WTC11 (cell line): ENCODE measurements around the gene SIGLEC11. TPM values are rescaled to one million over a fixed set of nuclear protein-coding genes. Genes with fewer than 3 reads are reported as not detected.
"Not testable (repeated sequence)": the region's sequence is repeated elsewhere in the genome, so short reads cannot be mapped to it uniquely, and the experiment has no call there.

Experiments used
- ATAC-seq: fragments of 200-7000 bp; cut with Tn5 transposase; 2 replicates; pipeline ENCODE4 v1.10.0; 2021; ENCODE audit warnings: mild to moderate bottlenecking, moderate library complexity
- CTCF ChIA-PET: fragments of 300-600 bp; sonication (Branson Sonifier 250); formaldehyde crosslinking; loops from one replicate; lab custom pipeline; 2021; ENCODE audit warnings: antibody characterized with exemption; lab: Charles Lee
- POLR2A ChIA-PET: fragments of 350-600 bp; sonication (Branson Sonifier 250); formaldehyde crosslinking; loops from one replicate; lab custom pipeline; 2021; ENCODE audit warnings: antibody characterized with exemption; lab: Charles Lee
- DNase-seq: peaks from one replicate; pipeline ENCODE4 v3.0.0; 2021; ENCODE audit warnings: low spot score
- H3K27ac Mint-ChIP-seq: 2 replicates; pipeline ENCODE4 v1.8.0; 2021; ENCODE audit warnings: mixed read lengths
- H3K27me3 Mint-ChIP-seq: 2 replicates; pipeline ENCODE4 v1.8.0; 2021; ENCODE audit warnings: low read depth, mild to moderate bottlenecking, moderate library complexity, mixed read lengths
- H3K36me3 Mint-ChIP-seq: 2 replicates; pipeline ENCODE4 v1.8.0; 2021; ENCODE audit warnings: mixed read lengths
- H3K4me1 Mint-ChIP-seq: 2 replicates; pipeline ENCODE4 v1.8.0; 2022; ENCODE audit warnings: mixed read lengths
- H3K4me3 Mint-ChIP-seq: 2 replicates; pipeline ENCODE4 v1.8.0; 2021; ENCODE audit warnings: mild to moderate bottlenecking, moderate library complexity, mixed read lengths
- H3K9me3 Mint-ChIP-seq: 2 replicates; pipeline ENCODE4 v1.8.0; 2021; ENCODE audit warnings: mixed read lengths
- CBFB ChIP-seq: sonication (generic); formaldehyde crosslinking; IDR thresholded peaks from 2 replicates; pipeline ENCODE4 v1.8.1; 2022; ENCODE audit warnings: mild to moderate bottlenecking, low read depth, missing genetic modification reagents
- CREM ChIP-seq: sonication (generic); formaldehyde crosslinking; IDR thresholded peaks from 2 replicates; pipeline ENCODE4 v1.8.1; 2022; ENCODE audit warnings: mild to moderate bottlenecking, missing genetic modification reagents, moderate library complexity
- ESRRA ChIP-seq: sonication (generic); formaldehyde crosslinking; IDR thresholded peaks from 2 replicates; pipeline ENCODE4 v1.8.1; 2022; ENCODE audit warnings: mild to moderate bottlenecking, missing genetic modification reagents, borderline replicate concordance
- GRHL2 ChIP-seq: fragments of 250-450 bp; sonication (Bioruptor Pico); IDR thresholded peaks from 2 replicates; pipeline ENCODE4 v1.8.0; 2022; ENCODE audit warnings: mild to moderate bottlenecking, moderate library complexity; ENCODE audit not compliant: insufficient replicate concordance, severe bottlenecking
- GTF2I ChIP-seq: fragments of 250-450 bp; sonication (Bioruptor Pico); conservative IDR thresholded peaks from 2 replicates; pipeline ENCODE4 v1.4.0; 2021; ENCODE audit warnings: mild to moderate bottlenecking
- HMGA2 ChIP-seq: fragments of 250-450 bp; sonication (Bioruptor Pico); IDR thresholded peaks from 2 replicates; pipeline ENCODE4 v1.4.0; 2021; ENCODE audit warnings: mild to moderate bottlenecking, moderate library complexity
- JUN ChIP-seq: sonication (generic); formaldehyde crosslinking; IDR thresholded peaks from 2 replicates; pipeline ENCODE4 v1.8.0; 2023; ENCODE audit warnings: mild to moderate bottlenecking, missing genetic modification reagents
- NFYB ChIP-seq: sonication (generic); formaldehyde crosslinking; conservative IDR thresholded peaks from 2 replicates; pipeline ENCODE4 v1.8.0; 2022; ENCODE audit warnings: low read depth, missing genetic modification reagents
- NR2C2 ChIP-seq: sonication (generic); formaldehyde crosslinking; IDR thresholded peaks from 2 replicates; pipeline ENCODE4 v1.8.0; 2022; ENCODE audit warnings: mild to moderate bottlenecking, missing genetic modification reagents
- SMAD3 ChIP-seq: sonication (generic); formaldehyde crosslinking; IDR thresholded peaks from 2 replicates; pipeline ENCODE4 v1.8.0; 2022; ENCODE audit warnings: missing genetic modification reagents, mild to moderate bottlenecking, borderline replicate concordance
- TEAD4 ChIP-seq: sonication (generic); formaldehyde crosslinking; IDR thresholded peaks from 2 replicates; pipeline ENCODE4 v1.8.0; 2022; ENCODE audit warnings: mild to moderate bottlenecking, missing genetic modification reagents
- ZBTB21 ChIP-seq: sonication (generic); formaldehyde crosslinking; IDR thresholded peaks from 2 replicates; pipeline ENCODE4 v1.8.1; 2023; ENCODE audit warnings: mild to moderate bottlenecking, missing genetic modification reagents, borderline replicate concordance
- ZNF219 ChIP-seq: sonication (generic); formaldehyde crosslinking; IDR thresholded peaks from 2 replicates; pipeline ENCODE4 v1.8.0; 2023; ENCODE audit warnings: missing genetic modification reagents, mild to moderate bottlenecking, borderline replicate concordance
- ZNF396 ChIP-seq: fragments of 250-450 bp; sonication (Bioruptor Pico); IDR thresholded peaks from 2 replicates; pipeline ENCODE4 v1.8.0; 2021; ENCODE audit warnings: mild to moderate bottlenecking, moderate library complexity, borderline replicate concordance
- total RNA-seq: library from RNA; stranded (reverse); gene quantifications from 3 replicates; pipeline ENCODE4 v1.2.3, GENCODE V29; 2021
- TF ChIP-seq, protein P1 (sequence below): fragments of 200-600 bp; IDR thresholded peaks from 2 replicates; pipeline ENCODE4 v1.8.0; 2022; ENCODE audit warnings: antibody characterized with exemption
- TF ChIP-seq, protein P2 (sequence below): sonication (generic); formaldehyde crosslinking; IDR thresholded peaks from 2 replicates; pipeline ENCODE4 v1.8.1; 2023; ENCODE audit warnings: mild to moderate bottlenecking, moderate library complexity, missing genetic modification reagents
- TF ChIP-seq, protein P3 (sequence below): sonication (generic); formaldehyde crosslinking; IDR thresholded peaks from 2 replicates; pipeline ENCODE4 v1.8.1; 2022; ENCODE audit warnings: low read depth, mild to moderate bottlenecking, moderate library complexity, missing genetic modification reagents, borderline replicate concordance
- TF ChIP-seq, protein P4 (sequence below): fragments of 250-450 bp; sonication (Bioruptor Pico); IDR thresholded peaks from 2 replicates; pipeline ENCODE4 v1.9.0; 2021; ENCODE audit warnings: moderate library complexity, mild to moderate bottlenecking, inconsistent platforms, borderline replicate concordance
- TF ChIP-seq, protein P5 (sequence below): fragments of 250-450 bp; sonication (Bioruptor Pico); IDR thresholded peaks from 2 replicates; pipeline ENCODE4 v1.9.0; 2021; ENCODE audit warnings: mild to moderate bottlenecking

Gene SIGLEC11
- total RNA-seq, 1 experiment from 2014 or later: not detected

DNA sequence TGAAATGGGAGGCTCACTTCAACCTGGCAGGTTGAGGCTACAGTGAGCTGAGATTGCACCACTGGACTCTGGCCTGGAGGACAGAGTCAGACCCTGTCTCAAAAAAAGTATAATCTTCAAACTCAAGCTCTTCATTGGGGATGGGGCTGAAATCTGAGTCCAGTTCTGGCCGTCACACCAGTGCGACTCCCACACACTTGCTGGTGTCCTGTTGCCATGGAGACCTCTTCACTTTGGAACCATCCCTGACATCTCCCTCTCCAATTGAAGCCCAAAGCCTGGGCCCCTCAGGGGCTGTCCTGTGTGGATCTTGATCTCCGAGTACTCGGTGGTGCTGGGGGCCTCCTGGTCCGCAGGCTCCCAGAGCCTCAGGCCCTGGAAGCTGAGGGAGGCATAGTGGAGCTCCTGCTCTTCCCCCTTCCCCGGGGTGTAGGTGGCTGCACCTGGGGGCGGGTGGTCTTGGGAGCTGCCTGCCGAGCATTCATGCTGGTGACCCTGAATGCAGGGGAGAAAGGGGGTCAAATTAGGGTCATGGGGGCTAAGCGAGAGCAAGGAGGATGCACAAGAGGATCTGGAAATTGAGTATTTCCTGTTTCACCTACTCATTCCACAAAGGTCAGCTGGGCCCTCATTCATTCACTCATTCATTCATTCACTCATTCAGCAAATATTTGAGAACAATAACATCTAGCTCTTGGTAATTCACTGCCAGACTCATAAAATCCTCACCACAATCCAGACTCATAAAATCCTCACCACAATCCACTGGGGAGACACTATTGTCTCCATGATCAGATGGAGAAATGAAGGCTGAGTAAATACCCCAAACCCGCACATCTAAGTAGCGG, 11.0 kb downstream of the SIGLEC11 start (continued):
- TF ChIP-seq, protein P1, sequence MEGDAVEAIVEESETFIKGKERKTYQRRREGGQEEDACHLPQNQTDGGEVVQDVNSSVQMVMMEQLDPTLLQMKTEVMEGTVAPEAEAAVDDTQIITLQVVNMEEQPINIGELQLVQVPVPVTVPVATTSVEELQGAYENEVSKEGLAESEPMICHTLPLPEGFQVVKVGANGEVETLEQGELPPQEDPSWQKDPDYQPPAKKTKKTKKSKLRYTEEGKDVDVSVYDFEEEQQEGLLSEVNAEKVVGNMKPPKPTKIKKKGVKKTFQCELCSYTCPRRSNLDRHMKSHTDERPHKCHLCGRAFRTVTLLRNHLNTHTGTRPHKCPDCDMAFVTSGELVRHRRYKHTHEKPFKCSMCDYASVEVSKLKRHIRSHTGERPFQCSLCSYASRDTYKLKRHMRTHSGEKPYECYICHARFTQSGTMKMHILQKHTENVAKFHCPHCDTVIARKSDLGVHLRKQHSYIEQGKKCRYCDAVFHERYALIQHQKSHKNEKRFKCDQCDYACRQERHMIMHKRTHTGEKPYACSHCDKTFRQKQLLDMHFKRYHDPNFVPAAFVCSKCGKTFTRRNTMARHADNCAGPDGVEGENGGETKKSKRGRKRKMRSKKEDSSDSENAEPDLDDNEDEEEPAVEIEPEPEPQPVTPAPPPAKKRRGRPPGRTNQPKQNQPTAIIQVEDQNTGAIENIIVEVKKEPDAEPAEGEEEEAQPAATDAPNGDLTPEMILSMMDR: no peak
- TF ChIP-seq HMGA2 (no peak), CREM (no peak), NR2C2 (CRISPR knock-in tag) (no peak), ESRRA (CRISPR knock-in tag) (no peak), SMAD3 (CRISPR knock-in tag) (no peak)

DNA sequence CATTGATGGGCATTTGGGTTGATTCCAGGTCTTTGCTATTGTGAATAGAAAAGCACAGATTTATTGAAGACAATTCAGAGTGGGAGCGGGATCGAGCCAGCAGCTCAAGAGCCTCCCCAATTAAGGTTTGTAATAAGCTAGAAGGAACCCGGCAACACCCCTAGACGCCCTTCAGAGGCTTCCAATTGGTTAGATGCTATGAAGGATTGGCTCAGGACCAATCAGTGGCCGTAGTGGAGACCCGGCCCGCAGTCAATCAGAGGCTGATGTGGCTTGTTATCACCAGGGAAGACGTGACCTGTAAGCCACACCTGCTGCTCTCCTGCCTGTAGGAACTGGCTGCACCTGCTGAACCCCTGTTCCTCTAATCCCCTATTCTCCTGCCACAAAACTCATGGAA, 14.6 kb downstream of the SIGLEC11 start:
- CTCF ChIA-PET: interaction anchor here (0.5 to 0.8 kb wide), 3 partner anchors 9 to 1757 kb away, joined by 3 to 4 read pairs (median 4); no protein-coding TSS in a partner anchor

DNA sequence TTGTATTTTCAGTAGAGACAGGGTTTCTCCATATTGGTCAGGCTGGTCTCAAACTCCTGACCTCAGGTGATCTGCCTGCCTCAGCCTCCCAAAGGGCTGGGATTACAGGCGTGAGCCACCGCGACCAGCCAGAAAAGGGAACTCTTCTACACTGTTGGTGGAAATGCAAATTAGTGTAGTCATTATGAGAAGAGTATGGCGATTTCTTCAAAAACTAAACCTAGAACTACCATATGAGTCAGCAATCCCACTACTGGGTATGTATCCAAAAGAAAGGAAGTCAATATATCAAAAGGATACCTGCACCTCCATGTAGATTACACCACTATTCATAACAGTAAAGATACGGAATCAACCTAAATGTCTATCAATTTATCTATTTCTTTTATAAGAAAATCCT, 16.4 kb downstream of the SIGLEC11 start:
- POLR2A ChIA-PET, DNase-seq, H3K9me3 Mint-ChIP-seq, H3K4me3 Mint-ChIP-seq, H3K36me3 Mint-ChIP-seq, H3K27me3 Mint-ChIP-seq, CTCF ChIA-PET, H3K27ac Mint-ChIP-seq, H3K4me1 Mint-ChIP-seq, ATAC-seq: not testable (repeated sequence)

More for the DNA sequence above, 14.6 kb downstream of the SIGLEC11 start:
- DNase-seq (no peak), ATAC-seq (peak; percentile 72)
- Mint-ChIP-seq H3K36me3 (no peaks in the 10 kb centered on the region), H3K4me1 (no peaks in the 10 kb centered on the region), H3K9me3 (peaks cover 3% of the 10 kb centered on the region; the same call in 1 of the 2 replicates), H3K27me3 (no peaks in the 10 kb centered on the region; the same call in 1 of the 2 replicates), H3K27ac (no peak overlapping the region)
- TF ChIP-seq NFYB (peak; percentile 66), GRHL2 (CRISPR knock-in tag) (no peak), ESRRA (CRISPR knock-in tag) (no peak)
- TF ChIP-seq, protein P2, sequence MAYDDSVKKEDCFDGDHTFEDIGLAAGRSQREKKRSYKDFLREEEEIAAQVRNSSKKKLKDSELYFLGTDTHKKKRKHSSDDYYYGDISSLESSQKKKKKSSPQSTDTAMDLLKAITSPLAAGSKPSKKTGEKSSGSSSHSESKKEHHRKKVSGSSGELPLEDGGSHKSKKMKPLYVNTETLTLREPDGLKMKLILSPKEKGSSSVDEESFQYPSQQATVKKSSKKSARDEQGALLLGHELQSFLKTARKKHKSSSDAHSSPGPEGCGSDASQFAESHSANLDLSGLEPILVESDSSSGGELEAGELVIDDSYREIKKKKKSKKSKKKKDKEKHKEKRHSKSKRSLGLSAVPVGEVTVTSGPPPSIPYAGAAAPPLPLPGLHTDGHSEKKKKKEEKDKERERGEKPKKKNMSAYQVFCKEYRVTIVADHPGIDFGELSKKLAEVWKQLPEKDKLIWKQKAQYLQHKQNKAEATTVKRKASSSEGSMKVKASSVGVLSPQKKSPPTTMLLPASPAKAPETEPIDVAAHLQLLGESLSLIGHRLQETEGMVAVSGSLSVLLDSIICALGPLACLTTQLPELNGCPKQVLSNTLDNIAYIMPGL: no peak
- TF ChIP-seq, all 79 proteins: peak for 1
- no peak overlapping the region for H3K4me3 Mint-ChIP-seq
- POLR2A ChIA-PET: no interaction called here

DNA sequence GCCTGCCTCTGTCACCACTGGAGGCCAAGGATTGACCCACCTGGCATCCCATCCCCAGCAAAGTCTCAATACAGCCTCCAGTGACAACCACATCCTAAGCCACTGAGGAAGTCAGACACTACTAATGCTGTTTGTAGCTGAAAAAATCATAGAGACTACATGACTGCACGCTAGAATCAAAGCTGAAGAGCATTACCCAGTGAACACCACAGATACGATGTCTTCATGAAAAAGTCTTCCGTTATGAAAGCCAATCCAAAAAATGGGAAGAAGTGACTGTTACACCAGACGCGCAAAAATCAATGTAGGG, 20.5 kb downstream of the SIGLEC11 start:
- DNase-seq (no peak), ATAC-seq (no peak)
- Mint-ChIP-seq H3K36me3 (no peaks in the 10 kb centered on the region), H3K9me3 (peaks cover 2% of the 10 kb centered on the region; the same call in 1 of the 2 replicates), H3K4me1 (no peaks in the 10 kb centered on the region), H3K27me3 (no peaks in the 10 kb centered on the region; the same call in none of the 2 replicates), H3K4me3 (no peak overlapping the region), H3K27ac (no peak overlapping the region)
- ChIA-PET CTCF (no interaction called here), POLR2A (no interaction called here)
- no peak for TF ChIP-seq ZNF396 (CRISPR knock-in tag)
- TF ChIP-seq GTF2I (CRISPR knock-in tag): no peak
- TF ChIP-seq, protein P3, sequence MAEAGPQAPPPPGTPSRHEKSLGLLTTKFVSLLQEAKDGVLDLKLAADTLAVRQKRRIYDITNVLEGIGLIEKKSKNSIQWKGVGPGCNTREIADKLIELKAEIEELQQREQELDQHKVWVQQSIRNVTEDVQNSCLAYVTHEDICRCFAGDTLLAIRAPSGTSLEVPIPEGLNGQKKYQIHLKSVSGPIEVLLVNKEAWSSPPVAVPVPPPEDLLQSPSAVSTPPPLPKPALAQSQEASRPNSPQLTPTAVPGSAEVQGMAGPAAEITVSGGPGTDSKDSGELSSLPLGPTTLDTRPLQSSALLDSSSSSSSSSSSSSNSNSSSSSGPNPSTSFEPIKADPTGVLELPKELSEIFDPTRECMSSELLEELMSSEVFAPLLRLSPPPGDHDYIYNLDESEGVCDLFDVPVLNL (CRISPR knock-in tag): no peak
- no peak for TF ChIP-seq JUN (CRISPR knock-in tag)
- no peak for TF ChIP-seq ZBTB21
- TF ChIP-seq TEAD4 (CRISPR knock-in tag): no peak
- TF ChIP-seq, protein P4, sequence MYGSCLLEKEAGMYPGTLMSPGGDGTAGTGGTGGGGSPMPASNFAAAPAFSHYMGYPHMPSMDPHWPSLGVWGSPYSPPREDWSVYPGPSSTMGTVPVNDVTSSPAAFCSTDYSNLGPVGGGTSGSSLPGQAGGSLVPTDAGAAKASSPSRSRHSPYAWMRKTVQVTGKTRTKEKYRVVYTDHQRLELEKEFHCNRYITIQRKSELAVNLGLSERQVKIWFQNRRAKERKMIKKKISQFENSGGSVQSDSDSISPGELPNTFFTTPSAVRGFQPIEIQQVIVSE (CRISPR knock-in tag): no peak
- TF ChIP-seq, protein P5, sequence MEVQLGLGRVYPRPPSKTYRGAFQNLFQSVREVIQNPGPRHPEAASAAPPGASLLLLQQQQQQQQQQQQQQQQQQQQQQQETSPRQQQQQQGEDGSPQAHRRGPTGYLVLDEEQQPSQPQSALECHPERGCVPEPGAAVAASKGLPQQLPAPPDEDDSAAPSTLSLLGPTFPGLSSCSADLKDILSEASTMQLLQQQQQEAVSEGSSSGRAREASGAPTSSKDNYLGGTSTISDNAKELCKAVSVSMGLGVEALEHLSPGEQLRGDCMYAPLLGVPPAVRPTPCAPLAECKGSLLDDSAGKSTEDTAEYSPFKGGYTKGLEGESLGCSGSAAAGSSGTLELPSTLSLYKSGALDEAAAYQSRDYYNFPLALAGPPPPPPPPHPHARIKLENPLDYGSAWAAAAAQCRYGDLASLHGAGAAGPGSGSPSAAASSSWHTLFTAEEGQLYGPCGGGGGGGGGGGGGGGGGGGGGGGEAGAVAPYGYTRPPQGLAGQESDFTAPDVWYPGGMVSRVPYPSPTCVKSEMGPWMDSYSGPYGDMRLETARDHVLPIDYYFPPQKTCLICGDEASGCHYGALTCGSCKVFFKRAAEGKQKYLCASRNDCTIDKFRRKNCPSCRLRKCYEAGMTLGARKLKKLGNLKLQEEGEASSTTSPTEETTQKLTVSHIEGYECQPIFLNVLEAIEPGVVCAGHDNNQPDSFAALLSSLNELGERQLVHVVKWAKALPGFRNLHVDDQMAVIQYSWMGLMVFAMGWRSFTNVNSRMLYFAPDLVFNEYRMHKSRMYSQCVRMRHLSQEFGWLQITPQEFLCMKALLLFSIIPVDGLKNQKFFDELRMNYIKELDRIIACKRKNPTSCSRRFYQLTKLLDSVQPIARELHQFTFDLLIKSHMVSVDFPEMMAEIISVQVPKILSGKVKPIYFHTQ (CRISPR knock-in tag): no peak
- no peak for TF ChIP-seq CBFB (CRISPR knock-in tag)
- no peak for TF ChIP-seq ZNF219 (CRISPR knock-in tag)
